ENCODE results near the gene UGT1A10. TPM values are rescaled to one million over a fixed set of nuclear protein-coding genes. Genes with fewer than 3 reads are reported as not detected.

UGT1A10 gene
- total RNA-seq, 1 experiment from 2014 or later = not detected

DNA sequence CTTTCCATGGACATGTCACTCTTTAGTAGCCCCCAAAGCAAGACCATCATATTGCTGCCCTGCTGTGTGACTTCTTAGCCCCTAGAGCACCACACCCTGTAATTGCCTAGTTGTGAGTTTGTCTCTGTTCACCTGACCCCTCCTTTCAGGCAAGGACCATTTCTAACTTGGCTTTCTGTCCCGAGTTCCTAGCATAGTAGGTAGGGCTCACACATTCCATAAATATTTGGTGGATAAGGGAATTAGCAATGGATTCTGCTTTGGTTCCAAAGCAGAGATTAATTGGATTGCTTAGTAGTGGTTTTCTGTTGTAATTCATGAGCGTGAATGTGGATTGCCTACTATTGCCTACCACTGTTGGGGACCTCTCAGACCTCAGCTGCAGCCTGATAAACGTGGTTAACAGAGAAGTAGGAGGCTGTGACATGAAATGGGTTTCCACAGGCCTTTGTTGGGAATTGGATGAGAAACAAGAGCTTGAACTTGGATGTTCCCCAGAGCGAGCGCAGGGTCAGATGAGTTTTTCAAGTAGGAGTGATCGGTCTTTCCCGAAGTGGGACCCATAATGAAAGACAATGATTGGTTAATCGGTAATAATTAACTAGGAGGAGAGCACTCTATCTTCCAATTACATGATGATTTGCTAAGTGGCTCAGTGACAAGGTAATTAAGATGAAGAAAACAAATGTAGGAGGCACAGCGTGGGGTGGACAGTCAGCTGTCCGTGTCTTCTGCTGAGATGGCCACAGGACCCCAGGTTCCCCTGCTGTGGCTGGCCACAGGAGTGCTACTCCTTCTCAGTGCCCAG lies 110.4 kb downstream of the UGT1A10 start:
- no peaks in the 10 kb centered on the region for H3K9me3 ChIP-seq (ENCODE audit: control insufficient read depth, low read depth, low read length)
- H3K56ac ChIP-seq (ENCODE audit: insufficient read length, low read depth, low read length) = no peak overlapping the region
- no CpG with 5 or more reads among the region's 10 CpGs for WGBS (ENCODE audit: extremely low coverage, insufficient read length, low lambda C conversion rate)
- H3K23me2 ChIP-seq (ENCODE audit: insufficient read length, low read depth, low read length, poor library complexity, severe bottlenecking) = no peaks in the 10 kb centered on the region
- no peak overlapping the region for H2BK5ac ChIP-seq (ENCODE audit: insufficient read length, low read length)
- no peak overlapping the region for H2BK120ac ChIP-seq (ENCODE audit: low read depth, low read length, poor library complexity, severe bottlenecking)
- H3K4me2 ChIP-seq (ENCODE audit: insufficient read depth, insufficient read length, low read length) = no peak overlapping the region
- H2AFZ ChIP-seq (ENCODE audit: low read length) = no peak overlapping the region
- Mint-ChIP-seq H3K4me3 (no peak overlapping the region), H3K27ac (no peak overlapping the region), H3K9me3 (peaks cover 35 to 42% of the 10 kb centered on the region in 2 experiments), H3K27me3 (ENCODE audit: low read depth) (peaks cover 12% of the 10 kb centered on the region), H3K36me3 (ENCODE audit: insufficient read depth in 1 of 3, low read depth in 3 of 3) (peaks cover 7 to 14% (median 8%) of the 10 kb centered on the region in 3 experiments; a peak in 5 of 7 replicates), H3K4me1 (no peaks in the 10 kb centered on the region)
- H3K4me1 ChIP-seq (ENCODE audit: insufficient read depth, low read length) = no peaks in the 10 kb centered on the region
- no peak overlapping the region for H3T11ph ChIP-seq (ENCODE audit: low read length)
- no peak overlapping the region for H3K27ac ChIP-seq (ENCODE audit: insufficient read length, low read depth, low read length)
- H3K18ac ChIP-seq (ENCODE audit: insufficient read length, low read depth, low read length) = no peak overlapping the region
- no peak overlapping the region for H3K23ac ChIP-seq (ENCODE audit: insufficient read length, low read depth, low read length)
- no peak for DNase-seq
- no peak overlapping the region for H3K9ac ChIP-seq (ENCODE audit: extremely low read depth, insufficient read length, low read length)
- no peaks in the 10 kb centered on the region for H3K27me3 ChIP-seq (ENCODE audit: insufficient read depth, low read length)
- H2BK20ac ChIP-seq (ENCODE audit: low read depth, low read length, poor library complexity, severe bottlenecking) = no peak overlapping the region
- H3K4ac ChIP-seq (ENCODE audit: low read depth, low read length) = no peak overlapping the region
- no peak overlapping the region for H4K91ac ChIP-seq (ENCODE audit: insufficient read length, low read depth, low read length)
- no peaks in the 10 kb centered on the region for H3K79me1 ChIP-seq (ENCODE audit: insufficient read depth, low read depth, low read length, poor library complexity, severe bottlenecking)
- no peak overlapping the region for H4K8ac ChIP-seq (replicated peaks; ENCODE audit: insufficient read length, low read depth, low read length)
- H2BK12ac ChIP-seq (ENCODE audit: insufficient read length, low read depth, low read length) = no peak overlapping the region
- no peak overlapping the region for H2AK5ac ChIP-seq (ENCODE audit: insufficient read length, low read length)
- H3K14ac ChIP-seq (ENCODE audit: insufficient read depth, low read length) = no peak overlapping the region
- no peak for TF ChIP-seq CTCF (conservative IDR thresholded peaks at IDR 0.05)
- H3K79me2 ChIP-seq (ENCODE audit: insufficient read depth, low read length) = no peaks in the 10 kb centered on the region
- H4K5ac ChIP-seq (ENCODE audit: insufficient read length, low read depth, low read length) = no peak overlapping the region
- H4K20me1 ChIP-seq (ENCODE audit: control insufficient read depth, insufficient read depth, insufficient read length) = no peaks in the 10 kb centered on the region
- H2BK15ac ChIP-seq (ENCODE audit: low read depth, low read length) = no peak overlapping the region
